ENCODE measurements around the gene RNASE3.
"Not testable (repeated sequence)": the region's sequence is repeated elsewhere in the genome, so short reads cannot be mapped to it uniquely, and the experiment has no call there.

RNASE3 gene

DNA sequence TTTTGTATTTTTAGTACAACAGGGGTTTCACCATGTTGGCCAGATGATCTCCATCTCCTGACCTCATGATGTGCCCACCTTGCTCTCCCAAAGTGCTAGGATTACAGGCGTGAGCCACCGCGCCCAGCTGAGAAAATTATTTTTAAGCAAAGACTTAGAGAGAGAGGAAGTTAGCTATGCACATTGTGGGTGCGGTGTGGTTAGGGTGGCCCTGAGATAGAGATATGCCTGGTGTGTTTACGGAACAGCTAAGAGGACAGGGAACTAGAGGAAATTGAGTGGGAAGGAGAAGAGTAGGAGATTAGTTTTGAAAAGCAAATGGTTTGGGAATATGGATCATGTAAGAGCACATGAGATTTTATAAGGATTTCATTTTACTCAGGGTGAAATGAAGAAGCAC is 10.0 kb upstream of the RNASE3 start:
- H3K4me1 Mint-ChIP-seq, CTCF ChIA-PET, H3K27ac Mint-ChIP-seq, H3K9me3 Mint-ChIP-seq, H3K36me3 Mint-ChIP-seq, H3K4me3 Mint-ChIP-seq, DNase-seq: not testable (repeated sequence)
- H3K27me3 Mint-ChIP-seq = peaks cover 24% of the 10 kb centered on the region

- CTCF ChIA-PET, H3K36me3 Mint-ChIP-seq, H3K9me3 Mint-ChIP-seq: not testable (repeated sequence)
Measured at GRCh38 chr14:20882787-20883186, 8.4 kb upstream of the RNASE3 start.

DNA sequence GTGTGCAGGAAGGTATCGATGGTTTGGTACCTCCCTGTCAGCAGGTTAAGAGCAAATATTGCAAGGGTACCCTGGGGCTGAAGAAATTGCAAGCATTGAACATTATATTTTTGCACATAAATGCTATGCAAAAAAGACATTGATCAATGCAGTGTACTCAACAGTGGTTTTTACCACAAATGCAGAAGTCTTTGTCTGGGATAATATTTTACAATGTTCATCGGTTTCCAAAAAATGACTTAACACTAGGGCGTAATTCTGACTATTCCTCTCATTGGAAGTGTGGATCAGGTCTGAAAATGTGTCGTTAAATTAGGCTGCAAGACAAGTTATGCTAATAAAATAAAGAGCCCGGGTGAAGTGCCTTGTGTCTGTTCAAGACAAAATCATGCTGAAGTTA is 2.8 kb upstream of the RNASE3 start:
- H3K9me3 Mint-ChIP-seq, H3K27ac Mint-ChIP-seq, DNase-seq, CTCF ChIA-PET, H3K4me1 Mint-ChIP-seq, H3K36me3 Mint-ChIP-seq, H3K4me3 Mint-ChIP-seq, H3K27me3 Mint-ChIP-seq: not testable (repeated sequence)

More at GRCh38 chr14:20882787-20883186, 8.4 kb upstream of the RNASE3 start:
- peaks cover 18% of the 10 kb centered on the region for H3K27me3 Mint-ChIP-seq
- not testable (repeated sequence) for H3K4me1 Mint-ChIP-seq, H3K4me3 Mint-ChIP-seq, H3K27ac Mint-ChIP-seq, DNase-seq

DNA sequence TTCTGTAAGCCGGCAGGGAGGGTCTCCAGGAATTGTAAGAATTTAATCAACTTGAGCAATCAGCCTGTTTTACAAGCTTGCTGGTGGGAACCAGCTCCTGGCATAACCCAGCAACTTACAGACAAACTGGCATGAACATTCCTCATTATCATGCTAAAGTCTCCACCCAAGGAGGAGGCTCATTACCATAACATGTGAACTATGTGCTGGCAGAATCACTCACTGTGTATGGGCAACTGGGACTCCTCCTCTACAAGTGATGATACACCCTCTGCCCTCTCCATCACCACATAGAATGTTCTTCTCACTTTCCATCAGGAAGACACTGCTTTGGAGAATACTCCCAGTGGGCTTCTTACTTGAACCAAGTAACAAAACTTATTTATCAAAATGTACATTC is 4.1 kb downstream of the RNASE3 start:
- not testable (repeated sequence) for H3K4me3 Mint-ChIP-seq, H3K9me3 Mint-ChIP-seq

DNA sequence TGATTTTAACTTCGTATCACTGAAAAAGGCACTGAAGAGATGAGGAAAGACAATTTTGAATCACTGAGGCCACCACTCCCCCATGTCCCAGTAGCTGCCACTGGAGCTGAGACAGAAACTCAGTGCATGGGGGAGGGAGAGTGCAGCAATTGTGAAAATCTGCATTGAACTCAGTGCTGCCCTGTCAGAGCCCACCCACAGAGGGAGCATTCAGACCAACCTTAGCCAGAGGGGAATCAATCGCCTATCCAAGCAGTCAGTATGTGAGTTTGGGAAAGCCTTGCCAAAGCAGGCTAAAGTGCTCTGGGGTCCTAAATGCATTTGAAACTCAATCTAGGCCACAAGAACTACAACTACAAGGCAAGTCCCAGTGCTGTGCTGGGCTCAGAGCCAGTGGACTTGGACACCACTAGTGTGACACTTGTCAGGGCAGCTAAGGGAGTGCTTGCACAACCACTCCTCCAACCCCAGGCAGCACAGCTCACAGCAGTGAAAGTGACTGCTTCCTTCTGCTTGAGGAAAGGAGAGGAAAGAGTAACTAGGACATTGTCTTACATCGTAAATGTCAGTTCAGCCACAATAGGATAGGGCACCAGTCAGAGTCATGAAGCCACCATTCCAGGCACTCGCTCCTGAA is 13.3 kb downstream of the RNASE3 start:
- H3K4me3 Mint-ChIP-seq = no peak overlapping the region

More for the DNA sequence above, 4.1 kb downstream of the RNASE3 start:
- H3K27me3 Mint-ChIP-seq = peaks cover 12% of the 10 kb centered on the region
- H3K27ac Mint-ChIP-seq, H3K4me1 Mint-ChIP-seq, DNase-seq, H3K36me3 Mint-ChIP-seq: not testable (repeated sequence)
- CTCF ChIA-PET = interaction anchor here (0.6 kb wide), 1 partner anchor 39 kb away, joined by 3 read pairs; no protein-coding TSS in a partner anchor

DNA sequence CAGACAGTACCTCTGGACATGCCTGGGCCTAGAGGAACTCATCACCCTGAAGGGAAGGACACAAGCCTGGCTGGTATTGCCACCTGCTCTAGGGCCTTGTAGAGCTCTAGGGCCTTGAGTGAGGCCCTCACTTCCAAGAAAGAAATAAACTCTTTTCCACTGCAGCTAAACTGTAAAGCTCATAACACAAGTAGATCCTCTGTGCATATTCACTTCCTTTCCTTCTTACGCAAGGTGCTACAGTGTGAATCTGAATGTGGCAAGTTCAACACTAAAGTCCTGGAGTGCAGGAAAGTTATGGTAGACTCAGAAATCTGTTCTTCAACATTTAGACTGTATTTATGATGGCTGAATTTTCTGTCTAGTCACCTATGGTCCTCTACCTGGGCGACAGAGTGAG is 14.5 kb downstream of the RNASE3 start:
- Mint-ChIP-seq H3K27ac (no peak overlapping the region), H3K4me1 (no peaks in the 10 kb centered on the region), H3K9me3 (no peaks in the 10 kb centered on the region), H3K4me3 (no peak overlapping the region), H3K27me3 (peaks cover 15% of the 10 kb centered on the region), H3K36me3 (no peaks in the 10 kb centered on the region)
- no peak for DNase-seq
- CTCF ChIA-PET = interaction anchor here (0.7 kb wide), 1 partner anchor 292 kb away, joined by 3 read pairs; no protein-coding TSS in a partner anchor

More for the DNA sequence above, 13.3 kb downstream of the RNASE3 start:
- Mint-ChIP-seq H3K27ac (no peak overlapping the region), H3K27me3 (peaks cover 8% of the 10 kb centered on the region), H3K36me3 (no peaks in the 10 kb centered on the region), H3K9me3 (no peaks in the 10 kb centered on the region), H3K4me1 (no peaks in the 10 kb centered on the region)
- CTCF ChIA-PET = no interaction called here
- no peak for DNase-seq

- Mint-ChIP-seq H3K27me3 (peaks cover 20% of the 10 kb centered on the region), H3K4me3 (no peak overlapping the region), H3K27ac (no peak overlapping the region), H3K4me1 (no peaks in the 10 kb centered on the region), H3K9me3 (no peaks in the 10 kb centered on the region), H3K36me3 (no peaks in the 10 kb centered on the region)
- CTCF ChIA-PET = no interaction called here
- DNase-seq = no peak
Measured at GRCh38 chr14:20907214-20907613, 16.0 kb downstream of the RNASE3 start.

DNA sequence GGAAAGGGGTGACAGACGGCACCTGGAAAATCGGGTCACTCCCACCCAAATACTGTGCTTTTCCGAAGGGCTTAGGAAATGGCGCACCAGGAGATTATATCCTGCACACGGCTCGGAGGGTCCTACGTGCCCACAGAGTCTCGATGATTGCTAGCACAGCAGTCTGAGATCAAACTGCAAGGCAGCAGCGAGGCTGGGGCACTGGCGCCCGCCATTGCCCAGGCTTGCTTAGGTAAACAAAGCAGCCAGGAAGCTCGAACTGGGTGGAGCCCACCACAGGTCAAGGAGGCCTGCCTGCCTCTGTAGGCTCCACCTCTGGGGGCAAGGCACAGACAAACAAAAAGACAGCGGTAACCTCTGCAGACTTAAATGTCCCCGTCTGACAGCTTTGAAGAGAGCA is 19.6 kb downstream of the RNASE3 start:
- H3K36me3 Mint-ChIP-seq, CTCF ChIA-PET, H3K27ac Mint-ChIP-seq, DNase-seq, H3K4me1 Mint-ChIP-seq, H3K4me3 Mint-ChIP-seq, H3K9me3 Mint-ChIP-seq: not testable (repeated sequence)
- H3K27me3 Mint-ChIP-seq = peaks cover 15% of the 10 kb centered on the region

GRCh38 chr14:20919038-20919756 is 28.0 kb downstream of the RNASE3 start:
- peaks cover 16% of the 10 kb centered on the region for H3K27me3 Mint-ChIP-seq
- H3K9me3 Mint-ChIP-seq, H3K4me3 Mint-ChIP-seq, CTCF ChIA-PET, H3K4me1 Mint-ChIP-seq, H3K27ac Mint-ChIP-seq, H3K36me3 Mint-ChIP-seq, DNase-seq: not testable (repeated sequence)

GRCh38 chr14:20923766-20924297 is 32.6 kb downstream of the RNASE3 start:
- H3K4me3 Mint-ChIP-seq, H3K9me3 Mint-ChIP-seq, DNase-seq, H3K36me3 Mint-ChIP-seq, H3K27ac Mint-ChIP-seq, H3K4me1 Mint-ChIP-seq, CTCF ChIA-PET: not testable (repeated sequence)
- H3K27me3 Mint-ChIP-seq = peaks cover 18% of the 10 kb centered on the region

DNA sequence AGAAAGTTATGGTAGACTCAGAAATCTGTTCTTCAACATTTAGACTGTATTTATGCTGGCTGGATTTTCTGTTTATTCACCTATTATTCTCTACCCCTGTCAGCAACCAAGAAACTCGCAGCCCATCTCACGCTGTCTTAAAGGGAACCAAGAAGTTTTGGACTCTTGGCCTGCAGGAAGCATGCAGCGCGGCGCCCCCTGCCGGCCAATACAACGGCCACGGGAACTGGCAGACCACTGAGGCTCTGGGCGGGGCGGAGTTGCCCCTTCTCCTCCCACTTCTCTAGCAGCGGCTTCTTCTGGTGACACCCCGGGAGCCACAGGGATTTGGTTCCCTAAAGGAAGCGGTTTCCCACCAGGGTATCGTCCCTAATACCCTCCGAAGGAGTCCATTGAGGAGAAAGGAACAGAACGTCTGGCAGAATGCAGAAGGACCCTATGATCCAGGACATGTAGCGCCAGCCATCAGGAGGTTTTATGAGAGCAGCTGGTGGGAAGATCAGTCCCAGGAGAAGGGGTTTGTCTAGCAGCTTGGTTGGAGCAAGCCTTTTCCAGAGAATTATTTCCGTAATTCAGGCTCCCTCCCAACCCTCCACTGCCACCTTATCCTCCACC is 43.1 kb downstream of the RNASE3 start:
- no peak overlapping the region for H3K4me3 Mint-ChIP-seq
- peaks cover 6% of the 10 kb centered on the region for H3K27me3 Mint-ChIP-seq
- peak; percentile 36 for DNase-seq
- H3K4me1 Mint-ChIP-seq = no peaks in the 10 kb centered on the region
- H3K27ac Mint-ChIP-seq = no peak overlapping the region
- H3K36me3 Mint-ChIP-seq = no peaks in the 10 kb centered on the region
- CTCF ChIA-PET = interaction anchor here (1.4 kb wide), 1 partner anchor 61 kb away, joined by 6 read pairs; no protein-coding TSS in a partner anchor
- no peaks in the 10 kb centered on the region for H3K9me3 Mint-ChIP-seq

GRCh38 chr14:20935303-20935984 is 44.3 kb downstream of the RNASE3 start:
- Mint-ChIP-seq H3K27ac (no peak overlapping the region), H3K4me1 (no peaks in the 10 kb centered on the region), H3K9me3 (no peaks in the 10 kb centered on the region), H3K27me3 (peaks cover 5% of the 10 kb centered on the region), H3K4me3 (no peak overlapping the region), H3K36me3 (no peaks in the 10 kb centered on the region)
- no peak for DNase-seq
- CTCF ChIA-PET = no interaction called here
